GM12801 (cell line): Measurements from ENCODE around the gene RYR3.

Experiments used
- TF ChIP-seq, protein P1 (sequence below): IDR thresholded peaks from one replicate; pipeline ENCODE4 v1.5.1; 2011; ENCODE audit warnings: control low read depth; ENCODE audit not compliant: insufficient read length; ENCODE audit errors: extremely low read depth

Gene RYR3

DNA sequence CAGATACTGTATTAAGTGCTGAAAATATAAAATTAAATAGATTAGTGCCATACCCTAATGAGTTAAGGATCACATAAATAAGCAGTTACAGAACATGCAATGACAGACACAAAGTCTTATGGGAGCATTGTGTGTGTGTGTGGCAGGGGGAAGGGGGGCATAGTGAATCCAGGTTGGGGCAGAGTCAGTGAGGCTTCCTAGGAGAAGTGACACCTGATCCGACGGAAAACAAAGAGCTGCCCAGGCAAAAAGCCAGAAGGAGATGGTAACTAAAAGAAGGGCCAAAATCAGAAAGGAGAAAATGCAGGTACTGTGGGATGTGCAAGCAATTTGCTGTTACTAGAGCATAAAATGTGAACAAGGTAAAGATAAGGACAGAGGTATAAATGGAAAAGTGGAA lies 577.4 kb downstream of the RYR3 start:
- TF ChIP-seq, protein P1, sequence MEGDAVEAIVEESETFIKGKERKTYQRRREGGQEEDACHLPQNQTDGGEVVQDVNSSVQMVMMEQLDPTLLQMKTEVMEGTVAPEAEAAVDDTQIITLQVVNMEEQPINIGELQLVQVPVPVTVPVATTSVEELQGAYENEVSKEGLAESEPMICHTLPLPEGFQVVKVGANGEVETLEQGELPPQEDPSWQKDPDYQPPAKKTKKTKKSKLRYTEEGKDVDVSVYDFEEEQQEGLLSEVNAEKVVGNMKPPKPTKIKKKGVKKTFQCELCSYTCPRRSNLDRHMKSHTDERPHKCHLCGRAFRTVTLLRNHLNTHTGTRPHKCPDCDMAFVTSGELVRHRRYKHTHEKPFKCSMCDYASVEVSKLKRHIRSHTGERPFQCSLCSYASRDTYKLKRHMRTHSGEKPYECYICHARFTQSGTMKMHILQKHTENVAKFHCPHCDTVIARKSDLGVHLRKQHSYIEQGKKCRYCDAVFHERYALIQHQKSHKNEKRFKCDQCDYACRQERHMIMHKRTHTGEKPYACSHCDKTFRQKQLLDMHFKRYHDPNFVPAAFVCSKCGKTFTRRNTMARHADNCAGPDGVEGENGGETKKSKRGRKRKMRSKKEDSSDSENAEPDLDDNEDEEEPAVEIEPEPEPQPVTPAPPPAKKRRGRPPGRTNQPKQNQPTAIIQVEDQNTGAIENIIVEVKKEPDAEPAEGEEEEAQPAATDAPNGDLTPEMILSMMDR, result no peak

DNA sequence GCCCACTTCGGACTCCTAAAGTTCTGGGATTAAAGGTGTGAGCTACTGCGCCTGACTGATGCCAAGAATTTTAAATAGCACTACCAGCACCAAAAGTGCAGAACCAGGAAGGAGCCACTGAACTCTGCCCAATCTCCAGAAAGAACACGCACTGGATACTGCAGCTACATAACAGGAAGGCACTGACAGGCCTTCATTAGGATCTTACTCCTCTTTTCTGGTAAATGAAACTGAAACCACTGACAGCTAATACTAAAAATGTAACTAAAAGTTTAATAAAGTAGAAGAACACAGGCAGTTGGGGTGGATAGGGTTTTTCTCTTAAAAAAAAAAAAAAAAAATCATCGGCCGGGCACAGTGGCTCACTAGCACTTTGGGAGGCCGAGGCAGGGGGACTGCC lies 583.4 kb downstream of the RYR3 start:
- TF ChIP-seq, protein P1, result no peak

DNA sequence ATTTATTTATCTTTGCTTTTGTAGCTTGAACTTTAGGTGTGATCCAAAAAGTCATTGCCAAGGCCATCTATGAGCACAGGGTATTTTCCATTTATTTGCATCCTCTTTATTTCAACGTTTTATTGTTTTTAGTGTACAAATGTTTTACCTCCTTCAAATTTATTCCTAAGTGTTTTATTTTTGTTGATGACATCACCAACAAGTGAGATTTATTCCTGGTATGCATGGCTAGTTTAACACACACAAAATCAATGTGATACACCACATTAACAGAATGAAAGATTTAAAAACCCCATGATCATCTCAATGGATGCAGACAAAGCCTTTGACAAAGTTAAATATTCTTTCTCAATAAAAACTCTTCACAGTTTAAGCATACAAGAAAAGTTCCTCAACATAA lies 591.3 kb downstream of the RYR3 start:
- TF ChIP-seq, protein P1, result no peak

DNA sequence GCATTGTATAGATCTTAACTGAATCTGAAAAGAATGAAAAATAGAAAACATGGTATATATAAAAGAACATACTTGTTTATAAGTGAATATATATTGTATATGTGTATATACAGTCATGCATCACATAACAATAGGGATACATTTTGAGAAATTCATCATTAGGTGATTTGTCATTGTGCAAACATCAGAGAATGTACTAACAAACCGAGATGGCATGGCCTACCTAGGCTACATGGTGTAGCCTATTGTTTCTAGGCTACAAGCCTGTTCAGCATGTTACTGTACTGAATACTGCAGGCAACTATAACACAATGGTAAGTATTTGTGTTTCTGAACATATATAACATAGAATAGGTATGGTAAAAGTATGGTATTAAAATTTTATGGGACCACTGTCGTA lies 592.9 kb downstream of the RYR3 start:
- TF ChIP-seq, protein P1, result no peak

DNA sequence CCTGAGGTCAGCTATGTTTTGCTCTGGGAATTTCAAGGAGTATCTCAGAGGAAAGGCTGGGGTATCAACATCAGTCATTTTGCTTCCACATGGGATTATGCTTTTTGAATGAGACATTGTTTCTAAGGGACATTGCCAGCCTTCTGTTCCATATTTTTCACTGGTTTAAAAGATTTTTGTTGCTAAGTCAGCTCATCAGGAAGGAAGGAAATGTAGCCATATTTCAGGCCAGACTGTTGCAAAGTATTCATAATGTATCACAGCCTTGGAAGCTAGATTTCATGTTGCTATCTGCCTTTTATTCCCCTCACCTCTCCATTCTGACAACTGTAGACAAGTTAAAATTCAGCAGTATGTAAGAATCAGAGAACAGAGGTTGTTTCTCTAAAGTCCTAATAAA lies 596.6 kb downstream of the RYR3 start:
- TF ChIP-seq, protein P1, result no peak

DNA sequence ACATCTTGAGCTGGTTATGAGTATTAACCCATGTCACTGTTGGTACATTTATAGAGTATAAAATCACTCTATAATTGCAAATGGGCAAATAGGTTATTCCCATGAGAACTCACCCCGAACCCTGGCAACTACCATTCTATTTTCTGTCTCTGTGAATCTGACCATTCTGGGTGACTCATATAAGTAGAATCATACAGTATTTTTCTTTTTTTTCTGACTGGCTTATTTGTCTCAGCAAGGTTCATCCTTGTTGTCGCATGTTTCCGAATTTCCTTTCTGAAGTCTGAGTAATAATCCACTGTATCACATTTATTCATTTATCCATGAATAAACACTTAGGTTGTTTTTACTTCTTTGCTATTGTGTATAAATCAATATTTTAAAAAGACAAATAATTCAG lies 597.6 kb downstream of the RYR3 start:
- TF ChIP-seq, protein P1, result no peak

DNA sequence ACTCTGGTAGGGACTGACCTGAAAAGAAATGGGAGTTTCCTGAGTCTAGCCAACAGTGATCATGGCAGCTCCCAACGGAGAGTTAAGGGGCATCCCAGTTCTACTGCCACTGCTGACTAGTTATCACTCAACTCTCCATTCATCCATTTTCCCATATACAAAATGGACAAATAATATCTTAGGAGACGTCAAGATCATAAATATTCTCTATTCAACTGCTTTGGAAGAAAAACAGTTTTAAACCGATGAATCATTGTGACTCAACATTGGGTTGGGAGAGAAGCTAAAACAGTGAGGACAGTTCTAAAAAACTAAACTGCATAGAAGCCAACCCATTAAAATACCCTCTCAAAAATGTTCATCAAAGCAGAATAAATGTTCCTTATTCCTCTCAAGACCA lies 600.0 kb downstream of the RYR3 start:
- TF ChIP-seq, protein P1, result no peak

DNA sequence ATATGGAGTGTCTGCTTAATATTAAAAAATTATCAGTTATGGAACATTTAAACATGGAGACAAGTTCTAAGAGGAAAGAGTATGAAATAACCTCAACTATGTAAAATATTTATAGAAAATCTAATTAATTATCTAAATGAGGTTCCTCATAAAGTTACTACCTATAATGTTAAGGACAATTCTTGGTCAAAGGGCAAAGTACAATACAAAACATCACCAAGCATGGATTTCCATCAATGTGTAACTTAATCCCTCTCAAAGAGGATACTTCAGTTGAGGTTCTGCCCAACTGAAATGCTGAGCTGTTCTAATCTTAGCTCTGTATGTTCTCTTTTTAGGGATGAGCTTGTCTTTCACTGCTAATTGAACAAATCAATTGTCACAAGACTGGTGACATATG lies 601.6 kb downstream of the RYR3 start:
- TF ChIP-seq, protein P1, result no peak
